ENCODE data around the gene NEK7. TPM values are rescaled to one million over a fixed set of nuclear protein-coding genes. Genes with fewer than 3 reads are reported as not detected.

NEK7 gene
- total RNA-seq, 3 donors from 2014 or later: 62.3 to 72.1 (median 62.9) TPM

DNA sequence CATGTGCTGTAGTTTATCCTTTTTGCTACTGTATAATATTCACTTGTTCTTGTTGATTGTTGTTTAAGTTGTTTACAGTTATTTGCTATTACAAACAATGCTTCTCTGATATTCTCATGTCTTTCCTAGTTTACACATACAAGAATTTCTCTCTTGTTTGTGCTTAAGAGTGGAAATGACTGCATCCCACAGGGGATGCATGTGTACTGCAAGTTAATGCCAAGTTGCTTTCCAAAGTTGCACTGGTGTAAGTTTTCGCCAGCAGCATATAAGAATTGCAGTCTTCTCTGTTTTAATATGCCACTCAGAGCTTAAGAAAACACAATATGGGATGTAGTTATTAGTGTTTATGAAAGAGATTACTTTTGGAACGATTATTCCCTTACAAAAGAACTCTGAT is 97.7 kb downstream of the NEK7 start:
- Mint-ChIP-seq H3K4me3 (no peak overlapping the region), H3K27me3 (ENCODE audit: low read depth) (no peaks in the 10 kb centered on the region), H3K9me3 (no peaks in the 10 kb centered on the region), H3K4me1 (ENCODE audit: low read depth) (peaks cover 55% of the 10 kb centered on the region), H3K36me3 (ENCODE audit: insufficient read depth) (peaks cover 8% of the 10 kb centered on the region)
- no peak for DNase-seq
- no peak for ATAC-seq

DNA sequence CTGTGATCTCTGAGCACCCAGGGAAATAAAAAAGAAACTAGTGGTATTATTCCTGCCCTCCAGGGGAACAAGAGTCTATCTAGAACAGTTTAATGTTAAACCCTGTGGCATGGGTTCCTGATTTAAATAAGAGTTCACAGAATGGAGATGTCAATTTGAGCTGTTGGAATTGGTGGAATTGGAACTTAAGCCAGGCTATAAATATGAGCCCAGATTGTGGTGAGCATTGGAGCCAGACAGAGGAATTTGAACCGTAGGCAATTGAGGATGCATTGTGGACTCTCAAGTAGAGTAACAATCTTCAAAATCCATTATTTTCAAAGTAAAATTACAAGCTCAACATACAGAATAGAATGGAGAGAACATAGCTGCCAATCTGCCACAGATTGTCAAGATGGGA is 98.2 kb downstream of the NEK7 start:
- no peak overlapping the region for H3K4me3 Mint-ChIP-seq
- no peaks in the 10 kb centered on the region for H3K9me3 Mint-ChIP-seq
- H3K27me3 Mint-ChIP-seq (ENCODE audit: low read depth): no peaks in the 10 kb centered on the region
- H3K36me3 Mint-ChIP-seq (ENCODE audit: insufficient read depth): peaks cover 8% of the 10 kb centered on the region
- ATAC-seq: no peak
- H3K4me1 Mint-ChIP-seq (ENCODE audit: low read depth): peaks cover 59% of the 10 kb centered on the region
- no peak for DNase-seq

DNA sequence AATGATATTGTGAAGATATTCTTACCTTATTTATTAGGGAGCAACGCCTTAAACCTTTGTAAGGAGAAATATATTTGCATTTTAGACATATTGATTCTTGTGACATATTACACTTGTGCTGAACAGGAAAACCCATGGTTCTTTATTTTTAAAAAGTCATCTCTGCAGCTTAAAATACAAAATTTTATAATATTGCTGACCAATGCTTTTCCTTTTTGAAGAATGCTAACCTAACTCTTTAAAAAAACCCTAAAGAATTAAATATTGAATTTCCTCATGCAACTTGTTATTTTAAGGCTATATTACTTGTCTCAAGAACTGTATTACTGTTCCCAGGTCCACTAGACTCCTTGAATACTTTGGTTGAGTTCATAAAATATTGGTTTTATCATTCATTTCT is 99.0 kb downstream of the NEK7 start:
- Mint-ChIP-seq H3K27me3 (ENCODE audit: low read depth) (no peaks in the 10 kb centered on the region), H3K9me3 (no peaks in the 10 kb centered on the region), H3K4me3 (no peak overlapping the region), H3K4me1 (ENCODE audit: low read depth) (peaks cover 64% of the 10 kb centered on the region), H3K36me3 (ENCODE audit: insufficient read depth) (peaks cover 8% of the 10 kb centered on the region)
- ATAC-seq (no peak), DNase-seq (no peak)

DNA sequence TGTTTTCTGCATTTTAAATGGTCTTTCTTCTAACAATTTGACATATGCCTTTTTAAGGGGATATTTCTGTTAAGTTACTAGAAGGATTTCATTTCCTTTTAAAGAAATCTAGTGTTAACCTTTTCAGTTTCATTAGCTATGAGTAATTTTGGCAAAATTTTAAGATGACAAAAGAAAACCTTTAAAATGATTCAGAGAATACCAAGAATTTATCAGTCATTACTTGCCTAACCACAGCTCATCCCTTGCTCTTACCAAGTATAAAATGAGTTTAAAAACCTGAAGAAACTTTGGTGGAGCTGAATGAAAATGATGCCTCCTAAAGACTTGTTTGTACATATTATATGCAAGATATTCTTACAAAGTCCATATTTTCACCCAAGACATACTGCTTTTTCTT is 101.7 kb downstream of the NEK7 start:
- Mint-ChIP-seq H3K4me3 (peak overlapping the region; percentile 37), H3K4me1 (ENCODE audit: low read depth) (peaks cover 49% of the 10 kb centered on the region)
- peak; percentile 78 to 85 for ATAC-seq

DNA sequence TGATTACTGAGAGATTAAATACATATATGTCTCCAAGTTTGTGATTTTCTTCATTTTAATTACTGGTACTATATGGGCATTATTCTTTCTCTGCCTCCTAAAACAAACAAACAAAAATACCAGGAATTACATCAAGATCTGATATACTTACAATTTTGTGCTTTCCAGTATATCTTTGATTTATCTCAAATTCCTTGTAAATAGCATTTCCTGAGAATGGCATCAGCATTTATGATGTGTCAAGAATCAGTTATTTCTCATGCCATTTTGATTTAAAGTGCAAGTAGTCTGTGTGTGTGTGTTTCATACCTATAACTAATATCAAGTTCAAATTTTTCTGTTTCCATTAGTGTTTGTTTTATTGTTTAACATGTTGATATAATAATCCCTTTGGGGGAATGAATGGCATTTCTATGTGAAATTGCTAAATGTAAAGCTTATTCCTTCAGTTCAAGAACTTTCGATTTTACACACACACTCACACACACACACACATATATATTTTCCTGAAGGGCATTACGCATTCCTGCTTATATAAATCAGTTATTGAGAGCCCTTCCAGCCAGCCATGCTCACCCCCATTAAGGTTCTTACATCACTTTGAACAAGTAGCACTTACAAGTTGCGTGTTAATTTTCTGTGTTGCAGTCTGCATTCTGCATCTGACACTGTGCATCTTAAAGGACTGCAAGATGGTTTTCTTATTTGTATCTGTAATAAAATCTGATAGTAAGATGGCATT is 102.7 kb downstream of the NEK7 start:
- ATAC-seq (no peak), DNase-seq (no peak)
- Mint-ChIP-seq H3K4me3 (peak overlapping the region; percentile 24), H3K9me3 (no peaks in the 10 kb centered on the region), H3K27me3 (ENCODE audit: low read depth) (no peaks in the 10 kb centered on the region), H3K4me1 (ENCODE audit: low read depth) (peaks cover 41% of the 10 kb centered on the region), H3K36me3 (ENCODE audit: insufficient read depth) (peaks cover 12% of the 10 kb centered on the region)

More for the DNA sequence above, 101.7 kb downstream of the NEK7 start:
- Mint-ChIP-seq H3K27me3 (ENCODE audit: low read depth) (no peaks in the 10 kb centered on the region), H3K9me3 (no peaks in the 10 kb centered on the region), H3K36me3 (ENCODE audit: insufficient read depth) (peaks cover 12% of the 10 kb centered on the region)
- no peak for DNase-seq

DNA sequence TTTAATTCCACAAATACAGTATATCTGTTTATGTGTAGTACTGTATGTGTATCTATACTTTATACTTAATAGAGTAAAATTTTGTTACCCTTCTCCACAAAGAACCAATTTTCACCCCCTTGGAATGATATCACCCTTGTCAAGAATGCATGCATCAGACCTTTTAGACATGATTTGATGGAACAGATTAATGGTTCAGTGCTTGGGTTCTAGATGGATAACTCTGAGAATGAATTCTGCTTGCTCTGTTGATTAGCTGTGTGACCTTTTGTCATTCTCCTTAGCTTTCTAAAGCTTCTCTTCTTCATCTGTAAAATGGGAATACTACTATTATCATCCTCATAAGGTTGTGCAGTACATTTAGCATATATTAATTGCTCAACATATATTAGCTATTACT is 105.1 kb downstream of the NEK7 start:
- ATAC-seq (no peak), DNase-seq (no peak)
- peaks cover 32% of the 10 kb centered on the region for H3K4me1 Mint-ChIP-seq (ENCODE audit: low read depth)
- no peaks in the 10 kb centered on the region for H3K27me3 Mint-ChIP-seq (ENCODE audit: low read depth)
- H3K36me3 Mint-ChIP-seq (ENCODE audit: insufficient read depth): peaks cover 15% of the 10 kb centered on the region
- H3K9me3 Mint-ChIP-seq: no peaks in the 10 kb centered on the region
- no peak overlapping the region for H3K4me3 Mint-ChIP-seq

DNA sequence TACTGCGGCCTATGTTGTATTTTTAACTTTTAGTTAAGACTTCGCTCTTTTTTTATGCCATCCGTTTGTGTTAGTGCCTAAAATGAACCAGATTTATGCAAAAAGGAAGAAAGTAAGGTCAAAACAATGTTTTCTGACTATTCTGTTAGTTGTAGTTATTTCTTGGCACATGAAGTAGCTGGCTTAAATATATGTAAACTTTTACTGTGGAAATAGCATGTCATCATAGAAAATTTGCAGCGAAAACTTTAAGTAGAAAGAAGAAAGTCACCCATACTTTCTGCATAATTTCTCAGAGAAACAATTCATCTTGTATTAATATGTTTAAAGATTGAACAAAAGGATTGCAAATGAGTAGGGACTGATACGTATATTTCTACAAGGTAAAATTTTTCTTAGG is 106.4 kb downstream of the NEK7 start:
- H3K36me3 Mint-ChIP-seq (ENCODE audit: insufficient read depth): peaks cover 14% of the 10 kb centered on the region
- no peak for ATAC-seq
- no peaks in the 10 kb centered on the region for H3K9me3 Mint-ChIP-seq
- H3K4me3 Mint-ChIP-seq: no peak overlapping the region
- H3K4me1 Mint-ChIP-seq (ENCODE audit: low read depth): peaks cover 28% of the 10 kb centered on the region
- H3K27me3 Mint-ChIP-seq (ENCODE audit: low read depth): no peaks in the 10 kb centered on the region
- DNase-seq: no peak

DNA sequence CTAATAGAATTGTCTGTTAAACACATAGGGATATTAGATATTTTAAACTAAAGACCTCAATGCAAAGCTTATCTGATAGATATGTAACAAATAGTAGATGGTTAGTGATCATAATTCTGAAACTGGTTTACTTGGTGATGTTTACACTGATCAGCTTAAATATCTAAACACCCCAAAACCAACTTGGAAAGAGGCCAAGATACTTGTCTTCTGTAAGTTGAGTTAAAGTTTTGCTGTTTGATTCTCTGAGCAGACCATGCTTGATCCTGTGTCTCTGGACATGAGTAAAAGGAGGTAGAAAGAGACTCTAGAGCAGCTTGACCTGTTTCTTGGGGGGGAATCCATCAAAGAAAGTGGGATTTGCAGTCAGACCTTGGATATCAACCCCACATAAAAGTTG is 107.5 kb downstream of the NEK7 start:
- peaks cover 12% of the 10 kb centered on the region for H3K36me3 Mint-ChIP-seq (ENCODE audit: insufficient read depth)
- no peaks in the 10 kb centered on the region for H3K27me3 Mint-ChIP-seq (ENCODE audit: low read depth)
- H3K9me3 Mint-ChIP-seq: no peaks in the 10 kb centered on the region
- no peak for DNase-seq
- no peak overlapping the region for H3K4me3 Mint-ChIP-seq
- H3K4me1 Mint-ChIP-seq (ENCODE audit: low read depth): peaks cover 20% of the 10 kb centered on the region
- ATAC-seq: no peak

DNA sequence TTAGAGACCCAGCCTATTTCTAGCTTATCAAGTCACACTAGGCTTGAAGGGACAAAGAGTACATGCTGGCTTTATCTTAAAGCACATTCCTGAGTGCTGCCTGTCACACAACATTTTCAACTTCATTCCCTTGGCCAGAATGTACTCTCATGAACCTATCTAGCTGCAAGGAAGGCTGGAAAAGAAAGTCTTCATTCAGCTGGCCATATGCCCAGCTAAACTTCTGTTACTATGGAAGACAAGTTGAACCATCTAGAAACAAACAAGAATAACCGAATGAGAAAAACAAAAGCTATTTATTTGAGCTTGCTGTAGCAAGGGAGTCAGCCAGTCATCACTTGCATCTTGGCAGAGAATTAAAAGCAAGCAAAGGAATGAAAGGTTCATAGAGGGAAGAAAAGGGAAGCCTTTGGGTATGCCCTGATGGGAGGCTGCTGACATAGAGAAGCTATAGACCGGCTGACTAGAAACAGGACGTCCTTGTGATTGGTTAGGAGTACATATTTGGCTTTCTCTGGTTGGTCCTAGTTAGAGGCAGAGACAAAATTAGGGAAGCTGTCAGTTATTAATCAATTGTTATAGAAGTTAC is 108.4 kb downstream of the NEK7 start:
- no peak overlapping the region for H3K4me3 Mint-ChIP-seq
- no peaks in the 10 kb centered on the region for H3K27me3 Mint-ChIP-seq (ENCODE audit: low read depth)
- H3K9me3 Mint-ChIP-seq: no peaks in the 10 kb centered on the region
- peaks cover 12% of the 10 kb centered on the region for H3K36me3 Mint-ChIP-seq (ENCODE audit: insufficient read depth)
- DNase-seq: no peak
- H3K4me1 Mint-ChIP-seq (ENCODE audit: low read depth): peaks cover 12% of the 10 kb centered on the region
- ATAC-seq: no peak

DNA sequence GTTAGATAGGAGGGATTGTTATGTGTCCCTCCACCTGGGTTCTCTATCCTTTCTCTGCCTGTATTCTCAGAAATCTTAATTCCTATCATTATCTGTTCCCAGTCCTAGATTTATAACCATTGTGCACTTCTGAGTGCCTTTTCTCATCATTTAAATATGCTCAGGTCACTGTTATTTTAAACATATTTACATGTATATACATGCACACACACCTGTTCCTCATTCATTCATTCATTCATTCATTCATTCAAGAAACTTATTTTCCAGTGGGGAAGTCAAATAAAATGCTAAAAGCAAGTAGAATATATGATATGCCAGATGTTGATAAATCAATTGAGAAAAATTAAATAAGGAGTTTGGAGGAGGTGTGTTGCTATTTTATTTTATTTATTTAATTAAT is 110.3 kb downstream of the NEK7 start:
- Mint-ChIP-seq H3K27me3 (ENCODE audit: low read depth) (no peaks in the 10 kb centered on the region), H3K9me3 (no peaks in the 10 kb centered on the region), H3K4me3 (no peak overlapping the region), H3K36me3 (ENCODE audit: insufficient read depth) (peaks cover 17% of the 10 kb centered on the region), H3K4me1 (ENCODE audit: low read depth) (peaks cover 14% of the 10 kb centered on the region)
- ATAC-seq (no peak), DNase-seq (no peak)

DNA sequence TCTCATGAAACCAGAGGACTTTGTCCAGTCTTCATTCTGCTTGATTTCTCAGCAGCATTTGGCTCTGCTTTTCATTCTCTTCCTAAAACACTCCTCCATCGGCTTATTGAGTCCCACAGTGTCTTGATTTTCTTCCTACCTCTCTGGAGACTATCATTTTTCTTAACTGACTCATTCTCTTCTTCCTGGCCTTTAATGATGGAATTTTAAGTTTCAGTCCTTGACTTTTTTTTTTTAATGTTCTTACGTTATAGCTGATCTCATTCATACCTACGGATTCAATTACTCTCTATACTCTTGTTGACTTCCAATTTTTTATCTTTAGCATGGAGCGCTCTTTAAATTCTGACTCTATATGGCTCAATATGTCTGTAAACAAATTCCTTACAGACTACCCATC is 111.1 kb downstream of the NEK7 start:
- no peaks in the 10 kb centered on the region for H3K27me3 Mint-ChIP-seq (ENCODE audit: low read depth)
- no peaks in the 10 kb centered on the region for H3K9me3 Mint-ChIP-seq
- DNase-seq: no peak
- ATAC-seq: no peak
- peaks cover 17% of the 10 kb centered on the region for H3K36me3 Mint-ChIP-seq (ENCODE audit: insufficient read depth)
- no peak overlapping the region for H3K4me3 Mint-ChIP-seq
- peaks cover 19% of the 10 kb centered on the region for H3K4me1 Mint-ChIP-seq (ENCODE audit: low read depth)

DNA sequence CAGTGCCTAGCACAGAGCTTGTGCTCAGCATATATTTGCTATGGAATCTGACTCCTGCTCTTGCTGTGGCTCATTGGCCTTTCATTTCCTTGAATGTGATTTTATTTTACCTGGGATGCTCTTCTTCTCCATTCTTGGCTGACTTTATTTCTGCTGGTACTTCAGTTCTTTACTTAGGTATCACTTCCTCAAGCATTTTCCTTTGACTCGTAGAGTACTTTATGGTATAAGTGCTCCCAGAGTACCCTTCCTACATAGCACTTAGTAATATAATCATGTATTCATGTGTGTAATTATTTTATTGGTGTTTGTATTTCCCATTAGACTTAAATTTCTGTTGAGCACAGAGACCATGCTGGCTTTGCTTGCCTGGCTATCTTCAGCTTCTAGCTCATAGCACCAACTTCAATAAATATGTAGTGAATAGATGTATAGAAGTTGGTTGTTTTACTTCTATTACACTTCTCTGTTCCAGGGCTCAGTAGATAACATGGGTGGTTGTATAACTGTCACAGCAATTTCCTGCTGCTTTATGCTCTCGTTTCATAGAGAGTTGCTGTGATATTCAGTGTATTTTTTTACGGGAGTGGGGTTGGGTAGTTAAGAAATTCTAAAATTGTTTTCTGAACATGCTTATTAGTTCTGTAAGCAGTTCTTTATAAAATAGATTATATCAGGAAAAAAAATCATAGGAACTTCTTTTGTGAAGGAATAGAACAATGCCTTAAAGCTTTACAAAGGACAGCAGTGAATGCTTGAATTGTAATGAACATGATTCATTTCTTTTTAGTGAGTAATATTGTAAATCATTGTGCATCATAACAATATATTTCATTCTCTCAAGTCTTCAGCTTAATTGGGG is 112.2 kb downstream of the NEK7 start:
- Mint-ChIP-seq H3K9me3 (no peaks in the 10 kb centered on the region), H3K4me1 (ENCODE audit: low read depth) (peaks cover 17% of the 10 kb centered on the region), H3K27me3 (ENCODE audit: low read depth) (no peaks in the 10 kb centered on the region), H3K4me3 (no peak overlapping the region), H3K36me3 (ENCODE audit: insufficient read depth) (peaks cover 18% of the 10 kb centered on the region)
- no peak for ATAC-seq
- DNase-seq: no peak

DNA sequence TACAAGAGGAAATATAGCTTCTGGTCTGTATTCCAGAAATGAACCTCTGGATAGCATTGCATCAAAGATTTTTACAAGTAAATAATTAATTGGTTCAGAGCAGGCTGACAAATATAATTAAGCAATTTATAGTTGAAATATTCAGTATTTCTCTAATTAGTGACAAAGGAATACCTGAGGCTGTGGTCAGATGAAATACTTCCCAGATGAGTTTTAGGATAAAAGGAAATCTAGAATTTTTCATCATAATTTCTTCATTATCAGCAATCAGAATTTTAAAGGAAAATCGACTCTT is 112.8 kb downstream of the NEK7 start:
- H3K4me3 Mint-ChIP-seq: no peak overlapping the region
- DNase-seq (no peak), ATAC-seq (no peak)

DNA sequence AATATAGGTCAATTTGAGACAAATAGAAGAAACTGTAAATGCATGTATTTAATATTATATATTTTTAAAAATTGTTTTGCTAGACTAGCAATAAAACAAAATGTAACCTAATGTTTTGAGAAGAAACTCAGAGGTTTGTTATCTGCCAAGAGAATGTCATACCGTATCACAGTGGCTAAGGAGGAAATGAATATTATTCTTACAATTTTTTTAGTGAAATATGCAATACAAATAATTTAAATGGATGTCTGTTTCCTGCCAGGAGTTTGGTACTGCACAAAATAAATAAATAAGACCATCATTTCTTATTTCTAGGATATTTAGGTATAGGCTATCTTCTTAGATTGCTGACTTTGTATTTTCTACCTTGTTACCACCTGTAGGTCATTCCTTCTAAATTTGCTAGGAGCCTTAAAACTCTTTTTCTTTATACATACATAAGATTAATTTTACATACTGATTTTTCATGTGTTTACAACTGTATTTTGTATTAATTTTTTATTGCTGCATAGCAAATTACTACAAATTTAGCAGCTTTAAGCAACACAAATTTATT is 113.6 kb downstream of the NEK7 start:
- ATAC-seq: no peak
- Mint-ChIP-seq H3K9me3 (no peaks in the 10 kb centered on the region), H3K36me3 (ENCODE audit: insufficient read depth) (peaks cover 12% of the 10 kb centered on the region), H3K4me1 (ENCODE audit: low read depth) (peaks cover 12% of the 10 kb centered on the region), H3K27me3 (ENCODE audit: low read depth) (no peaks in the 10 kb centered on the region), H3K4me3 (no peak overlapping the region)
- DNase-seq: no peak

More for the DNA sequence above, 112.8 kb downstream of the NEK7 start:
- Mint-ChIP-seq H3K27me3 (ENCODE audit: low read depth) (no peaks in the 10 kb centered on the region), H3K4me1 (ENCODE audit: low read depth) (peaks cover 17% of the 10 kb centered on the region), H3K36me3 (ENCODE audit: insufficient read depth) (peaks cover 18% of the 10 kb centered on the region), H3K9me3 (no peaks in the 10 kb centered on the region)
